HepG2 (cell line): Measurements from ENCODE around the gene DMGDH. TPM values are rescaled to one million over a fixed set of nuclear protein-coding genes. Genes with fewer than 3 reads are reported as not detected.

Experiments used
- CHD4 ChIP-seq: fragments of 200-600 bp; sonication (generic); IDR thresholded peaks from 2 replicates; pipeline ENCODE4 v1.7.0; 2017; ENCODE audit warnings: mild to moderate bottlenecking, low read length, borderline replicate concordance
- CREB3 ChIP-seq: sonication (generic); formaldehyde crosslinking; IDR thresholded peaks from 2 replicates; pipeline ENCODE4 v1.5.0; 2020; ENCODE audit warnings: missing genetic modification reagents
- GLI4 ChIP-seq: sonication (generic); formaldehyde crosslinking; IDR thresholded peaks from 2 replicates; pipeline ENCODE4 v1.5.1; 2020; ENCODE audit warnings: missing genetic modification reagents, mild to moderate bottlenecking, moderate library complexity, borderline replicate concordance
- HMG20B ChIP-seq: conservative IDR thresholded peaks from 2 replicates; pipeline ENCODE4 v1.6.1; 2016; ENCODE audit warnings: missing genetic modification reagents, missing compliant biosample characterization
- LBX2 ChIP-seq: sonication (generic); formaldehyde crosslinking; IDR thresholded peaks from 2 replicates; pipeline ENCODE4 v1.5.0; 2020; ENCODE audit warnings: missing genetic modification reagents, mild to moderate bottlenecking, borderline replicate concordance
- NFYC ChIP-seq: IDR thresholded peaks from 2 replicates; pipeline ENCODE4 v1.6.1; 2016; ENCODE audit warnings: missing genetic modification reagents, missing compliant biosample characterization
- PAXIP1 ChIP-seq: sonication (generic); formaldehyde crosslinking; conservative IDR thresholded peaks from 2 replicates; pipeline ENCODE4 v1.4.0; 2020; ENCODE audit warnings: mild to moderate bottlenecking, missing genetic modification reagents, moderate library complexity
- POLR2A ChIP-seq, 2 experiments: IDR thresholded peaks; 2 replicates each; pipeline ENCODE4 v1.6.1; 2011; ENCODE audit warnings: low read depth in 2 of 2, low read length in 2 of 2, mild to moderate bottlenecking in 1 of 2, moderate library complexity in 1 of 2; ENCODE audit not compliant: insufficient read depth in 1 of 2
- RBM39 ChIP-seq: fragments of 200-400 bp; formaldehyde crosslinking; IDR thresholded peaks from one replicate; pipeline ENCODE4 v1.6.1; 2018; ENCODE audit warnings: antibody characterized with exemption, mild to moderate bottlenecking, low read depth, low read length; ENCODE audit not compliant: poor library complexity, severe bottlenecking
- RCOR2 ChIP-seq: IDR thresholded peaks from 2 replicates; pipeline ENCODE4 v1.6.1; 2016; ENCODE audit warnings: missing biosample characterization, missing genetic modification reagents
- SOX6 ChIP-seq, 2 experiments: fragments of 450-650 bp in 1 of 2; sonication (generic) in 1 of 2; formaldehyde crosslinking in 1 of 2; IDR thresholded peaks; 2 replicates each; pipeline versions ENCODE4 v1.4.0 to v1.6.1; 2017 to 2020; ENCODE audit warnings: antibody characterized with exemption in 1 of 2, mild to moderate bottlenecking in 1 of 2, missing genetic modification reagents in 1 of 2
- TCF7 ChIP-seq: sonication (generic); IDR thresholded peaks from 2 replicates; pipeline ENCODE4 v1.6.1; 2016; ENCODE audit warnings: antibody characterized with exemption, low read depth
- TCF7L2 ChIP-seq: IDR thresholded peaks from 2 replicates; pipeline ENCODE4 v1.6.1; 2011; ENCODE audit warnings: mild to moderate bottlenecking, low read depth, low read length, moderate library complexity
- ZKSCAN1 ChIP-seq: fragments of 150-350 bp; IDR thresholded peaks from 2 replicates; pipeline ENCODE4 v1.6.1; 2014; ENCODE audit warnings: low read length
- ZNF124 ChIP-seq: sonication (generic); formaldehyde crosslinking; IDR thresholded peaks from 2 replicates; pipeline ENCODE4 v1.4.0; 2020; ENCODE audit warnings: missing genetic modification reagents
- ZNF138 ChIP-seq: sonication (generic); formaldehyde crosslinking; IDR thresholded peaks from 2 replicates; pipeline ENCODE4 v1.5.0; 2020; ENCODE audit warnings: mild to moderate bottlenecking, low read depth, missing genetic modification reagents
- ZNF143 ChIP-seq: sonication (generic); formaldehyde crosslinking; IDR thresholded peaks from 2 replicates; pipeline ENCODE4 v1.4.0; 2020; ENCODE audit warnings: missing genetic modification reagents
- ZNF44 ChIP-seq: sonication (generic); formaldehyde crosslinking; IDR thresholded peaks from 2 replicates; pipeline ENCODE4 v1.5.1; 2020; ENCODE audit warnings: mild to moderate bottlenecking, missing genetic modification reagents
- ZNF513 ChIP-seq: sonication (generic); formaldehyde crosslinking; conservative IDR thresholded peaks from 2 replicates; pipeline ENCODE4 v1.5.0; 2020; ENCODE audit warnings: missing genetic modification reagents
- ZNF564 ChIP-seq: sonication (generic); formaldehyde crosslinking; IDR thresholded peaks from 2 replicates; pipeline ENCODE4 v1.8.1; 2023; ENCODE audit warnings: mild to moderate bottlenecking, missing genetic modification reagents
- ZNF678 ChIP-seq: sonication (generic); formaldehyde crosslinking; IDR thresholded peaks from 2 replicates; pipeline ENCODE4 v1.4.0; 2020; ENCODE audit warnings: mild to moderate bottlenecking, missing genetic modification reagents
- ZSCAN9 ChIP-seq: IDR thresholded peaks from 2 replicates; pipeline ENCODE4 v1.6.1; 2016; ENCODE audit warnings: borderline replicate concordance
- polyA plus RNA-seq, 8 experiments: library from polyadenylated mRNA; depleted of rRNA in 3 of 8; stranded (reverse) in 7 of 8; unstranded in 1 of 8; fragments of >200 nt; fragmentation: Illumina TruSeq in 4 of 8; extraction: Trizol in 4 of 8; gene quantifications; 2 replicates each; pipeline versions ENCODE4 v1.2.1 to v1.2.3, GENCODE V29; 2011 to 2016; ENCODE audit warnings: low read depth in 4 of 8, missing spikeins in 1 of 8, mixed read lengths in 1 of 8; ENCODE audit not compliant: insufficient read depth in 1 of 8
- total RNA-seq, 5 experiments: library from RNA; depleted of rRNA; stranded (reverse); fragments of >200 nt; fragmentation: Illumina TruSeq; extraction: Trizol; gene quantifications; 2 replicates each; pipeline ENCODE4 v1.2.3, GENCODE V29; 2016; ENCODE audit warnings: low read depth in 1 of 5

The DMGDH gene
- total and polyA plus RNA-seq, 2 of the 13 experiments (the other 11 are each of a cell fraction or from before 2014, with no cell fraction given): 3.6 to 7.9 TPM

GRCh38 chr5:78958672-78959445, 110.6 kb downstream of the DMGDH start (continued):
- TF ChIP-seq TCF7 (peak; percentile 63; the same call in 1 of the 2 replicates), CREB3 (CRISPR knock-in tag) (no peak), ZKSCAN1 (no peak), LBX2 (no peak), RCOR2 (peak; percentile 61; the same call in 1 of the 2 replicates), ZNF143 (CRISPR knock-in tag) (no peak), ZNF138 (CRISPR knock-in tag) (no peak), RBM39 (no peak), PAXIP1 (peak; percentile 78), ZNF564 (CRISPR knock-in tag) (no peak), TCF7L2 (no peak), ZNF44 (no peak), CHD4 (no peak), ZNF124 (CRISPR knock-in tag) (no peak), GLI4 (CRISPR knock-in tag) (no peak), HMG20B (CRISPR knock-in tag) (no peak), SOX6 (IDR thresholded peaks at IDR 0.05) (no peak), SOX6 (CRISPR knock-in tag; IDR thresholded peaks at IDR 0.05) (peak; percentile 96), ZNF513 (CRISPR knock-in tag) (no peak), ZNF678 (CRISPR knock-in tag) (no peak), ZSCAN9 (CRISPR knock-in tag) (no peak), NFYC (CRISPR knock-in tag) (no peak), POLR2A (IDR thresholded peaks at IDR 0.05; ENCODE audit: insufficient read depth in 1 of 2, low read depth in 2 of 2, low read length in 2 of 2) (no peak)
